GM23338 (cell line): Measurements from ENCODE around the gene AMBP. TPM values are rescaled to one million over a fixed set of nuclear protein-coding genes. Genes with fewer than 3 reads are reported as not detected.

ENCODE experiments used
- ATAC-seq: fragments of 200-7000 bp; cut with Tn5 transposase; 3 replicates; pipeline ENCODE4 v1.9.1; 2020
- DNase-seq: peaks from one replicate; pipeline ENCODE4 v3.0.0-alpha.2; 2015; ENCODE audit warnings: low spot score
- H2AFZ ChIP-seq: fragments of 200-600 bp; sonication (generic); 2 replicates; pipeline ENCODE4 v1.8.0; 2016; ENCODE audit warnings: antibody characterized with exemption, mild to moderate bottlenecking, moderate library complexity
- H3F3A ChIP-seq: fragments of 200-600 bp; sonication (generic); replicated peaks from 2 replicates; pipeline ENCODE4 v1.8.0; 2017; ENCODE audit warnings: antibody characterized with exemption, mixed run types, low read depth
- H3K27ac ChIP-seq: fragments of 200-600 bp; sonication (generic); 2 replicates; pipeline ENCODE4 v1.6.1; 2016; ENCODE audit warnings: low read depth
- H3K27me3 ChIP-seq: fragments of 200-600 bp; sonication (generic); 2 replicates; pipeline ENCODE4 v1.8.0; 2016; ENCODE audit warnings: mild to moderate bottlenecking, mixed run types, moderate library complexity; ENCODE audit not compliant: insufficient read depth
- H3K36me3 ChIP-seq: fragments of 200-600 bp; sonication (generic); 2 replicates; pipeline ENCODE4 v1.8.0; 2016; ENCODE audit warnings: mild to moderate bottlenecking; ENCODE audit not compliant: insufficient read depth
- H3K4me1 ChIP-seq: fragments of 200-600 bp; sonication (generic); 2 replicates; pipeline ENCODE4 v1.8.0; 2016; ENCODE audit warnings: mild to moderate bottlenecking, moderate library complexity; ENCODE audit not compliant: insufficient read depth
- H3K4me2 ChIP-seq: fragments of 200-600 bp; sonication (generic); 2 replicates; pipeline ENCODE4 v1.7.1; 2017; ENCODE audit warnings: mixed run types
- H3K4me3 ChIP-seq: fragments of 200-600 bp; sonication (generic); 2 replicates; pipeline ENCODE4 v1.6.1; 2016; ENCODE audit warnings: mixed run types
- H3K79me2 ChIP-seq: fragments of 200-600 bp; sonication (generic); replicated peaks from 2 replicates; pipeline ENCODE4 v1.8.0; 2017; ENCODE audit warnings: mild to moderate bottlenecking; ENCODE audit not compliant: insufficient read depth
- H3K9me2 ChIP-seq: fragments of 200-600 bp; sonication (generic); 2 replicates; pipeline ENCODE4 v1.8.0; 2017; ENCODE audit not compliant: insufficient read depth
- H4K20me1 ChIP-seq: fragments of 200-600 bp; sonication (generic); replicated peaks from 2 replicates; pipeline ENCODE4 v1.8.0; 2017; ENCODE audit warnings: mild to moderate bottlenecking; ENCODE audit not compliant: insufficient read depth
- H3K27ac Mint-ChIP-seq: 2 replicates; pipeline ENCODE4 v1.8.0; 2020; ENCODE audit warnings: inconsistent platforms, mild to moderate bottlenecking, moderate library complexity, mixed read lengths
- H3K27me3 Mint-ChIP-seq: 3 replicates; pipeline ENCODE4 v1.8.0; 2022; ENCODE audit warnings: low read depth, mild to moderate bottlenecking, moderate library complexity, mixed read lengths, inconsistent platforms; ENCODE audit not compliant: insufficient read depth, poor library complexity
- H3K36me3 Mint-ChIP-seq: 3 replicates; pipeline ENCODE4 v1.8.0; 2021; ENCODE audit warnings: low read depth, mild to moderate bottlenecking, inconsistent platforms, moderate library complexity, mixed read lengths
- H3K4me1 Mint-ChIP-seq: 3 replicates; pipeline ENCODE4 v1.8.0; 2020; ENCODE audit warnings: mild to moderate bottlenecking, inconsistent platforms, mixed read lengths
- H3K4me3 Mint-ChIP-seq: 3 replicates; pipeline ENCODE4 v1.8.0; 2021; ENCODE audit warnings: moderate library complexity, mild to moderate bottlenecking, inconsistent platforms, mixed read lengths
- H3K9me3 Mint-ChIP-seq: 3 replicates; pipeline ENCODE4 v1.8.0; 2020; ENCODE audit warnings: moderate library complexity, mild to moderate bottlenecking, inconsistent platforms, mixed read lengths
- CREB1 ChIP-seq: fragments of 250-450 bp; sonication (Bioruptor Pico); IDR thresholded peaks from 2 replicates; pipeline ENCODE4 v1.5.0; 2020; ENCODE audit warnings: low read depth, mild to moderate bottlenecking, moderate library complexity
- CTCF ChIP-seq, 2 experiments: fragments of 200-600 bp in 1 of 2; sonication (generic) in 1 of 2; conservative IDR thresholded peaks; 2 replicates each; pipeline versions ENCODE4 v1.5.1 to v1.6.1; 2016 to 2017; ENCODE audit warnings: antibody characterized with exemption in 2 of 2, low read depth in 2 of 2, mild to moderate bottlenecking in 2 of 2, moderate library complexity in 1 of 2
- ETS1 ChIP-seq: IDR thresholded peaks from 2 replicates; pipeline ENCODE4 v1.6.1; 2016; ENCODE audit warnings: antibody characterized with exemption
- EZH2 ChIP-seq: fragments of 200-600 bp; sonication (generic); IDR thresholded peaks from one replicate; pipeline ENCODE4 v1.8.0; 2017; ENCODE audit warnings: antibody characterized with exemption, mild to moderate bottlenecking, low read depth; ENCODE audit not compliant: unreplicated experiment
- EZH2phosphoT487 ChIP-seq: fragments of 200-600 bp; sonication (generic); IDR thresholded peaks from one replicate; pipeline ENCODE4 v1.8.1; 2018; ENCODE audit warnings: antibody characterized with exemption; ENCODE audit not compliant: unreplicated experiment
- JUNB ChIP-seq: IDR thresholded peaks from one replicate; pipeline ENCODE4 v1.6.1; 2016; ENCODE audit warnings: antibody characterized with exemption; ENCODE audit not compliant: unreplicated experiment
- NANOG ChIP-seq: IDR thresholded peaks from 2 replicates; pipeline ENCODE4 v1.6.1; 2016; ENCODE audit warnings: antibody characterized with exemption, borderline replicate concordance
- REST ChIP-seq: IDR thresholded peaks from one replicate; pipeline ENCODE4 v1.6.1; 2018; ENCODE audit warnings: antibody characterized with exemption; ENCODE audit not compliant: unreplicated experiment
- STAT1 ChIP-seq: IDR thresholded peaks from one replicate; pipeline ENCODE4 v1.6.1; 2016; ENCODE audit warnings: antibody characterized with exemption; ENCODE audit not compliant: unreplicated experiment
- ZNF114 ChIP-seq: fragments of 250-450 bp; sonication (Bioruptor Pico); IDR thresholded peaks from 2 replicates; pipeline ENCODE4 v1.5.0; 2020; ENCODE audit warnings: mild to moderate bottlenecking, moderate library complexity
- ZNF331 ChIP-seq: fragments of 250-450 bp; sonication (Bioruptor Pico); IDR thresholded peaks from 2 replicates; pipeline ENCODE4 v1.5.0; 2020; ENCODE audit warnings: low read depth, mild to moderate bottlenecking, moderate library complexity
- ZNF462 ChIP-seq: fragments of 250-450 bp; sonication (Bioruptor Pico); IDR thresholded peaks from 2 replicates; pipeline ENCODE4 v1.5.0; 2020; ENCODE audit warnings: mild to moderate bottlenecking, moderate library complexity
- polyA plus RNA-seq: library from polyadenylated mRNA; unstranded; fragments of >200 nt; fragmentation: Nextera tagmentation; extraction: Ambion mirVana; gene quantifications from 2 replicates; pipeline ENCODE4 v1.2.1, GENCODE V29; 2016
- total RNA-seq: library from RNA; depleted of rRNA; stranded (reverse); fragments of >200 nt; shearing (Covaris generic); gene quantifications from 2 replicates; pipeline ENCODE4 v1.2.3, GENCODE V29; 2014

AMBP gene
- total and polyA plus RNA-seq, 2 experiments from 2014 or later = 1.3 to 2.0 TPM

- TF ChIP-seq ZNF462 (CRISPR knock-in tag) (no peak), NANOG (no peak), ETS1 (no peak), CTCF (conservative IDR thresholded peaks at IDR 0.05; ENCODE audit: low read depth in 2 of 2) (no peak), EZH2 (no peak)
Measured at GRCh38 chr9:114060711-114061110, 17.4 kb downstream of the AMBP start (continued).

- peaks cover 7% of the 10 kb centered on the region for H3K4me1 Mint-ChIP-seq
- no peak overlapping the region for H3K4me3 Mint-ChIP-seq
- Histone ChIP-seq H3K79me2 (no peaks in the 10 kb centered on the region), H3K36me3 (no peaks in the 10 kb centered on the region), H4K20me1 (no peaks in the 10 kb centered on the region; the same call in 1 of the 2 replicates), H3K27me3 (no peaks in the 10 kb centered on the region), H3K4me3 (no peak overlapping the region), H3F3A (no peaks in the 10 kb centered on the region), H2AFZ (no peak overlapping the region), H3K4me2 (no peak overlapping the region), H3K27ac (no peak overlapping the region), H3K9me2 (0 out of 2 replicates have a peak, but pooled peaks cover 2% of the 10 kb centered on the region), H3K4me1 (no peaks in the 10 kb centered on the region)
- DNase-seq (no peak), ATAC-seq (no peak)
- H3K36me3 Mint-ChIP-seq = 0 out of 3 replicates have a peak, but pooled peaks cover 4% of the 10 kb centered on the region
- no peak overlapping the region for H3K27ac Mint-ChIP-seq
- H3K27me3 Mint-ChIP-seq = peaks cover 11% of the 10 kb centered on the region
- H3K9me3 Mint-ChIP-seq = no peaks in the 10 kb centered on the region
- TF ChIP-seq NANOG = no peak
- no peak for TF ChIP-seq ZNF114 (CRISPR knock-in tag)
- no peak for TF ChIP-seq EZH2
- no peak for TF ChIP-seq CREB1 (CRISPR knock-in tag)
- TF ChIP-seq JUNB = no peak
- TF ChIP-seq STAT1 = no peak
- TF ChIP-seq REST = no peak
- TF ChIP-seq ZNF331 (CRISPR knock-in tag) = no peak
- no peak for TF ChIP-seq EZH2phosphoT487
Measured at GRCh38 chr9:114060070-114060469, 18.0 kb downstream of the AMBP start.
